Tibial nerve (tissue), 4 donors: ENCODE data around the gene FGD3. TPM values are rescaled to one million over a fixed set of nuclear protein-coding genes. Genes with fewer than 3 reads are reported as not detected.

Experiments
- DNase-seq, 2 donors: peaks; one replicate each; pipeline ENCODE4 v3.0.0-alpha.2; 2019; ENCODE audit warnings: low spot score in 2 of 2
- H3K27ac ChIP-seq, 4 donors: fragments of 200-600 bp; sonication (generic) in 3 of 4; one replicate each; pipeline ENCODE4 v1.5.1; 2017 to 2019; ENCODE audit warnings: mild to moderate bottlenecking in 1 of 4
- H3K27me3 ChIP-seq, 2 donors: fragments of 200-600 bp; sonication (generic) in 1 of 2; one replicate each; pipeline versions ENCODE4 v1.5.1 to v1.6.0; 2017 to 2019
- H3K36me3 ChIP-seq, 3 donors: fragments of 200-600 bp; sonication (generic); one replicate each; pipeline ENCODE4 v1.5.1; 2018 to 2019
- H3K4me1 ChIP-seq, 4 donors: fragments of 200-600 bp; sonication (generic) in 3 of 4; one replicate each; pipeline ENCODE4 v1.5.1; 2017 to 2019
- H3K4me3 ChIP-seq, 4 donors: fragments of 200-600 bp; sonication (generic) in 3 of 4; one replicate each; pipeline ENCODE4 v1.5.1; 2017 to 2019; ENCODE audit warnings: mild to moderate bottlenecking in 1 of 4, moderate library complexity in 1 of 4
- H3K9me3 ChIP-seq, 4 donors: fragments of 200-600 bp; sonication (generic) in 3 of 4; one replicate each; pipeline ENCODE4 v1.5.1; 2017 to 2019
- EP300 ChIP-seq, 2 donors: sonication (generic); formaldehyde crosslinking; IDR thresholded peaks; one replicate each; pipeline ENCODE4 v1.6.1; 2017; ENCODE audit warnings: antibody characterized with exemption in 2 of 2, mild to moderate bottlenecking in 1 of 2
- POLR2A ChIP-seq, 2 donors: fragments of 450-650 bp; IDR thresholded peaks; one replicate each; pipeline ENCODE4 v1.6.1; 2017; ENCODE audit warnings: antibody characterized with exemption in 2 of 2, mild to moderate bottlenecking in 2 of 2, moderate library complexity in 2 of 2
- WGBS, 2 donors: methylation state at CpG; one replicate each; pipeline ENCODE4 v1.1.5; 2018; 5-methylcytosine and 5-hydroxymethylcytosine counted together
- total RNA-seq, 4 donors: library from RNA; depleted of rRNA; stranded (reverse); fragments of >200 nt; gene quantifications; one replicate each; pipeline ENCODE4 v1.1.0, GENCODE V29; 2016
- TF ChIP-seq, protein P1 (sequence below), 5 experiments: fragments of 200-600 bp in 3 of 5; fragments of 450-650 bp in 2 of 5; sonication (generic) in 3 of 5; IDR thresholded peaks; one replicate each; pipeline ENCODE4 v1.5.1; 2016 to 2019; ENCODE audit warnings: antibody characterized with exemption in 5 of 5, mild to moderate bottlenecking in 3 of 5, moderate library complexity in 2 of 5

FGD3 gene
- total RNA-seq, 4 donors from 2014 or later: 6.7 to 13.8 (median 7.3) TPM

DNA sequence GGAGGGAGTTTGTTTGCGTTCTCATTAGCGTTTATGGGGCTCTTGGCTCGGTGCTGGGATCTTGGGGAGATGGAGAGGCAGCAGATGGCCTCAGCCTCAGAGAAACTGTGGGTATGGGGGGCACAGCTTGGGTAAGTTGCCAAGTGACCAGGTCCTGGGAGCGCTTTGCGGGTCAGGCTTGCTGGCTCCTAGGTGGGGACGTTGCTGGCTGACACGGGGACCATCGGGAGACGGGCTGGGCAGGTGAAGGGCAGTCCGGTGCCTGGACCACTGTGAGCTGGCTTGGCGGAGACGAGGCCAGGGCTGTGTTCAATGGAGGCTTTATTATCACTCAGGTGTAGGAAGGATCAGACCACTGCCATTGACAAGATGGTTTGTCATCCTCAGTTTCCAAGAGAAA is 30.0 kb downstream of the FGD3 start:
- DNase-seq: no peak
- Histone ChIP-seq H3K4me3 (no peak overlapping the region), H3K27ac (no peak overlapping the region), H3K36me3 (no peaks in the 10 kb centered on the region), H3K9me3 (no peaks in the 10 kb centered on the region), H3K27me3 (no peaks in the 10 kb centered on the region), H3K4me1 (peaks cover 0 to 4% (median 0%) of the 10 kb centered on the region in 4 donors)
- TF ChIP-seq POLR2A (IDR thresholded peaks at IDR 0.05) (no peak), EP300 (IDR thresholded peaks at IDR 0.05) (no peak)
- TF ChIP-seq, protein P1, sequence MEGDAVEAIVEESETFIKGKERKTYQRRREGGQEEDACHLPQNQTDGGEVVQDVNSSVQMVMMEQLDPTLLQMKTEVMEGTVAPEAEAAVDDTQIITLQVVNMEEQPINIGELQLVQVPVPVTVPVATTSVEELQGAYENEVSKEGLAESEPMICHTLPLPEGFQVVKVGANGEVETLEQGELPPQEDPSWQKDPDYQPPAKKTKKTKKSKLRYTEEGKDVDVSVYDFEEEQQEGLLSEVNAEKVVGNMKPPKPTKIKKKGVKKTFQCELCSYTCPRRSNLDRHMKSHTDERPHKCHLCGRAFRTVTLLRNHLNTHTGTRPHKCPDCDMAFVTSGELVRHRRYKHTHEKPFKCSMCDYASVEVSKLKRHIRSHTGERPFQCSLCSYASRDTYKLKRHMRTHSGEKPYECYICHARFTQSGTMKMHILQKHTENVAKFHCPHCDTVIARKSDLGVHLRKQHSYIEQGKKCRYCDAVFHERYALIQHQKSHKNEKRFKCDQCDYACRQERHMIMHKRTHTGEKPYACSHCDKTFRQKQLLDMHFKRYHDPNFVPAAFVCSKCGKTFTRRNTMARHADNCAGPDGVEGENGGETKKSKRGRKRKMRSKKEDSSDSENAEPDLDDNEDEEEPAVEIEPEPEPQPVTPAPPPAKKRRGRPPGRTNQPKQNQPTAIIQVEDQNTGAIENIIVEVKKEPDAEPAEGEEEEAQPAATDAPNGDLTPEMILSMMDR (IDR thresholded peaks at IDR 0.05): no peak
- 92 to 97% methylated on average over 12 of the region's 12 CpGs for WGBS, 2 donors

DNA sequence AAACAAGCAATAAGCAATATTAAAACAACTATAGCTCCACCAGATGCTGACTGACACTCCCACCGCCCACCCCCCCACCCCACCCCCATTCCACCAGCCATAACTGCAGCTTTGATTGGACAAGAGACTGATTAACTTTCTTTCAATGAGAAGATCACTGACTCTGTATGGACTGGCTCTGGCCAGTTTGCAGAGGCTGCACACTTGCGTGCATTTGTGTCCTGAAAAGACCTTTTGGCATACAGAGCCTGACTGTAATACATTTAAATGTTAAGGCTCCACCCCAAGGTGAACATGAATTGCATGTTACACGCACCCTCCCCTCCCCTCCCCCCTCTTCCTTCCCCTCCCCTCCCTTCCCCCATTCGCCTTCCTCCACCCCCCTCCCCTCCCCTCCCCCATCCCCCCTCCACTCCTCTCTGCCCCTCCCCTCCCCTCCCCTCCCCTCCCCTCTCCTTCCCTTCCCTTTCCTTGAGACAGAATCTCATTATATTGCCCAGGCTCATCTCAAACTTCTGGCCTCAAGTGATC is 31.1 kb downstream of the FGD3 start:
- Histone ChIP-seq H3K36me3 (no peaks in the 10 kb centered on the region), H3K4me3 (no peak overlapping the region), H3K27ac (no peak overlapping the region), H3K4me1 (peaks cover 0 to 4% (median 0%) of the 10 kb centered on the region in 4 donors), H3K27me3 (no peaks in the 10 kb centered on the region), H3K9me3 (peaks cover 0 to 2% (median 0%) of the 10 kb centered on the region in 4 donors)
- WGBS, 2 donors: 19 to 20% methylated on average over 4 of the region's 4 CpGs
- no peak for DNase-seq
- TF ChIP-seq, protein P1 (IDR thresholded peaks at IDR 0.05): no peak
- no peak for TF ChIP-seq POLR2A (IDR thresholded peaks at IDR 0.05)
- no peak for TF ChIP-seq EP300 (IDR thresholded peaks at IDR 0.05)

DNA sequence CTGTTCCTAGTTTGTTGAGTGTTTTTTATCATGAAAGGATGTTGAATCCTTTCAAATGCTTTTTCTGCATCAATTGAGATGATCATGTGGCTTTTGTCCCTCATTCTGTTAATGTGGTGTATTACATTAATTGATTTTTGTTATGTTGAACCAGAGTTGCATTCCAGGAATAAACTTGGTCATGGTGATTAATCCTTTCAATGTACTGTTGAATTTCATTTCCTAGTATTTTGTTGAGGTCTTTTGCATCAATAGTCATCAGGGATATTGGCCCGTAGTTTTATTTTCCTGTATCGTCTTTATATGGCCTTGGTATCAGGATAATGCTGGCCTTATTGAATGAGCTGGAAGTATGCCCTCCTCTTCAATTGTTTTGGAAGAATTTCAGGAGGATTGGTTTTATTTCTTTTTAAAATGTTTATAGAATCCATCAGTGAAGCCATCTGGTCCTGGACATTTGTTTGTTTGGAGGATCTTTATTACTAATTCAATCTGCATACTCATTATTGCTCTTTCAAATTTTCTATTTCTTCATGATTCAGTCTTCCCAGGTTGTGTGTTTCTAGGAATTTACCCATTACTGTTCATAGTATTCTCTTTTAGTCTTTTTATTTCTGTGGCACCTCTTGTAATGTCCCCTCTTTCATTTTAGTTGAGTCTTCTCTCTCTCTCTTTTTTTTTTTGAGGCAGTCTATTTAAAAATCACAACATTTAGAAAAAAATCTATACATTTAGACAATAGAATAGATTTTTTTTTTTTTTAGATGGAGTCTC is 32.1 kb downstream of the FGD3 start:
- Histone ChIP-seq H3K36me3 (no peaks in the 10 kb centered on the region), H3K4me3 (no peak overlapping the region), H3K9me3 (peaks cover 0 to 8% (median 0%) of the 10 kb centered on the region in 4 donors), H3K27me3 (no peaks in the 10 kb centered on the region), H3K4me1 (peaks cover 0 to 4% (median 0%) of the 10 kb centered on the region in 4 donors), H3K27ac (no peak overlapping the region)
- DNase-seq: no peak
- 54 to 70% methylated on average over 2 of the region's 2 CpGs for WGBS, 2 donors
- TF ChIP-seq POLR2A (IDR thresholded peaks at IDR 0.05) (no peak), EP300 (IDR thresholded peaks at IDR 0.05) (no peak)
- TF ChIP-seq, protein P1 (IDR thresholded peaks at IDR 0.05): no peak

DNA sequence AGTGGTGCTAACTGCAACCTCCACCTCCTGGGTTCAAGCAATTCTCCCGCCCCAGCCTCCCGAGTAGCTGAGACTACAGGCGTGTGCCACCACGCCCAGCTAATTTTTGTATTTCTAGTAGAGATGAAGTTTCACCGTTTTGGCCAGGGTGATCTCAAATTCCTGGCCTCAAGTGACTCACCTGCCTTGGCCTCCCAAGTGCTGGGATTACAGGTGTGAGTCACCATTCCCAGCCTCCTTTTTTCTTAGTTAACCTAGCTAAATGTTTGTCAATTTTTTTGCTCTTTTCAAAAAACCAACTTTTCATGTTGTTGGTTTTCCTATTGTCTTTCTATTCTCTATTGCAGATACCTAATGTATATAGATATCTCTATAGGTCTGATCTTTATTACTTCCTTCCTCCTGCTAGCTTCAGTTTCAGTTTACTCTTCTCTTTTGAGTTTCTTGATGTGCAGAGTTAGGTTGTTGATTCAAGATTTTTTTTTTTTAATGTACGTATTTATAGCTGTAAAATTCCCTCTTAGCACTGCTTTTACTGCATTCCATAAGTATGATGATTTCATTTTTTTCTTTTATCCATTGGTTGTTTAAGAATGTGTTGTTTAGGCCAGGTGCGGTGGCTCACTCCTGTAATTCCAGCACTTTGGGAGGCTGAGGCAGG is 32.9 kb downstream of the FGD3 start:
- H3K36me3 ChIP-seq: no peaks in the 10 kb centered on the region
- no peak overlapping the region for H3K4me3 ChIP-seq
- H3K27ac ChIP-seq: no peak overlapping the region
- no peaks in the 10 kb centered on the region for H3K27me3 ChIP-seq
- DNase-seq: no peak
- H3K9me3 ChIP-seq: peaks cover 0 to 8% (median 0%) of the 10 kb centered on the region in 4 donors
- 85 to 88% methylated on average over 7 of the region's 7 CpGs for WGBS, 2 donors
- peaks cover 0 to 4% (median 0%) of the 10 kb centered on the region in 4 donors for H3K4me1 ChIP-seq
- TF ChIP-seq, protein P1 (IDR thresholded peaks at IDR 0.05): no peak
- TF ChIP-seq POLR2A (IDR thresholded peaks at IDR 0.05) (no peak), EP300 (IDR thresholded peaks at IDR 0.05) (no peak)

DNA sequence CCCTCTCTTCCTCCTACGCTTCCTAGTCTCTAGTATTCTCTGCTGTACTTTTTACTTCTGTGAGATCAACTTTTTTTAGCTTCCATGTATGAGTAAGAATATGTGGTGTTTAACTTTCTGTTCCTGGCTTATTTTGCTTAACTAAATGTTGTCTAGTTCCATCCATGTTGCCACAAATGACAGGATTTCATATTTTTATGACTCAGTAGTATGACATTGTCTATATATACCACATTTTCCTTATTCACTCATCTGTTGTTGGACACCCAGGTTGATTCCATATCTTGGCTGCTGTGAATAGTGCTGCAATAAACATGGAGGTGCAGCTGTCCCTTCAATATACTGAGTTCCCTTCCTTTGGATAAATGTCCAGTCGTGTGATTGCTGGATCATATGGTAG is 34.8 kb downstream of the FGD3 start:
- no peak overlapping the region for H3K27ac ChIP-seq
- no peaks in the 10 kb centered on the region for H3K36me3 ChIP-seq
- DNase-seq: no peak
- H3K4me1 ChIP-seq: peaks cover 0 to 4% (median 0%) of the 10 kb centered on the region in 4 donors
- WGBS, 2 donors: 83% methylated on average over 2 of the region's 2 CpGs
- no peaks in the 10 kb centered on the region for H3K27me3 ChIP-seq
- no peak overlapping the region for H3K4me3 ChIP-seq
- peaks cover 0 to 8% (median 0%) of the 10 kb centered on the region in 4 donors for H3K9me3 ChIP-seq
- TF ChIP-seq, protein P1 (IDR thresholded peaks at IDR 0.05): no peak
- no peak for TF ChIP-seq EP300 (IDR thresholded peaks at IDR 0.05)
- TF ChIP-seq POLR2A (IDR thresholded peaks at IDR 0.05): no peak
